ENCODE results near the gene FCRL6. TPM values are rescaled to one million over a fixed set of nuclear protein-coding genes. Genes with fewer than 3 reads are reported as not detected.

Gene FCRL6
- polyA plus RNA-seq, 2 donors: 0.04 to 0.08 TPM

DNA sequence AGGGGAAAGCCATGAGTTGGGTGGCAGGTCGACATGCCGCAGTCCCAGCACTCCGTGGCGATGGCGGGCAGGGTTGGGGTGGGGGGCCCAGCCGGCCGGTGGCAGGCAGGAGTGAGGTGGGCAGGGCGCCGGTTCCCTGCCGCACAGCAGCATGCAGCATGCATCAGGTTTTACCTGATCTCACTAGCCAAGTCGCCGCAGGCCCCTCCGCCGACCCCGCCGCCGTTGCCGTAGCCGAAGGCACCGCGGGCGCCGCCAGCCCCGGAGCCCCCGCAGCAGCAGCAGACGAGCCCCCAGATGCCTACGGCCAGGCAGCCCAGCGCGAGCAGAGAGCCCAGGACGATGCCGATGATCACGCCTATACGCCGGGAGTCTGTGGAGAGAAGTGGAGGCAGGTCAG lies 53.5 kb downstream of the FCRL6 start:
- WGBS, 2 donors: 89% methylated on average over 32 to 34 of the region's 34 CpGs
- H3K4me3 ChIP-seq (ENCODE audit: low read depth in 1 of 2, low read length in 2 of 2): no peak overlapping the region

GRCh38 chr1:159856576-159856975 lies 54.4 kb downstream of the FCRL6 start:
- Histone ChIP-seq H3K4me1 (ENCODE audit: control insufficient read depth in 2 of 2, insufficient read depth in 2 of 2, low read length in 1 of 2) (peaks cover 4 to 28% of the 10 kb centered on the region in 2 donors), H3K36me3 (ENCODE audit: control insufficient read depth in 2 of 2, insufficient read depth in 2 of 2, low read length in 1 of 2) (no peaks in the 10 kb centered on the region), H3K27me3 (ENCODE audit: control insufficient read depth in 1 of 2, insufficient read depth in 2 of 2, low read length in 2 of 2) (no peaks in the 10 kb centered on the region), H3K27ac (ENCODE audit: low read depth in 2 of 2, low read length in 1 of 2) (peak overlapping the region in 1 of 2 donors; percentile 40), H3K9me3 (ENCODE audit: control insufficient read depth in 2 of 2, insufficient read depth in 1 of 2, low read depth in 1 of 2, low read length in 1 of 2) (no peaks in the 10 kb centered on the region), H3K4me3 (ENCODE audit: low read depth in 1 of 2, low read length in 2 of 2) (no peak overlapping the region)
- WGBS, 2 donors: 90 to 97% methylated on average over 1 of the region's 1 CpG

More for the DNA sequence above, 53.5 kb downstream of the FCRL6 start:
- Histone ChIP-seq H3K27ac (ENCODE audit: low read depth in 2 of 2, low read length in 1 of 2) (peak overlapping the region; percentile 61 to 94), H3K36me3 (ENCODE audit: control insufficient read depth in 2 of 2, insufficient read depth in 2 of 2, low read length in 1 of 2) (no peaks in the 10 kb centered on the region), H3K27me3 (ENCODE audit: control insufficient read depth in 1 of 2, insufficient read depth in 2 of 2, low read length in 2 of 2) (no peaks in the 10 kb centered on the region), H3K9me3 (ENCODE audit: control insufficient read depth in 2 of 2, insufficient read depth in 1 of 2, low read depth in 1 of 2, low read length in 1 of 2) (no peaks in the 10 kb centered on the region), H3K4me1 (ENCODE audit: control insufficient read depth in 2 of 2, insufficient read depth in 2 of 2, low read length in 1 of 2) (peaks cover 6 to 19% of the 10 kb centered on the region in 2 donors)

- Histone ChIP-seq H3K4me3 (ENCODE audit: low read depth in 1 of 2, low read length in 2 of 2) (no peak overlapping the region), H3K9me3 (ENCODE audit: control insufficient read depth in 2 of 2, insufficient read depth in 1 of 2, low read depth in 1 of 2, low read length in 1 of 2) (no peaks in the 10 kb centered on the region), H3K4me1 (ENCODE audit: control insufficient read depth in 2 of 2, insufficient read depth in 2 of 2, low read length in 1 of 2) (peaks cover 4 to 29% of the 10 kb centered on the region in 2 donors), H3K36me3 (ENCODE audit: control insufficient read depth in 2 of 2, insufficient read depth in 2 of 2, low read length in 1 of 2) (no peaks in the 10 kb centered on the region), H3K27ac (ENCODE audit: low read depth in 2 of 2, low read length in 1 of 2) (no peak overlapping the region), H3K27me3 (ENCODE audit: control insufficient read depth in 1 of 2, insufficient read depth in 2 of 2, low read length in 2 of 2) (no peaks in the 10 kb centered on the region)
- WGBS, 2 donors: 92 to 95% methylated on average over 6 of the region's 6 CpGs
Observed at GRCh38 chr1:159857889-159858288, 55.7 kb downstream of the FCRL6 start.

- Histone ChIP-seq H3K4me1 (ENCODE audit: control insufficient read depth in 2 of 2, insufficient read depth in 2 of 2, low read length in 1 of 2) (peaks cover 4 to 29% of the 10 kb centered on the region in 2 donors), H3K9me3 (ENCODE audit: control insufficient read depth in 2 of 2, insufficient read depth in 1 of 2, low read depth in 1 of 2, low read length in 1 of 2) (no peaks in the 10 kb centered on the region), H3K27ac (ENCODE audit: low read depth in 2 of 2, low read length in 1 of 2) (peak overlapping the region; percentile 85 to 95), H3K27me3 (ENCODE audit: control insufficient read depth in 1 of 2, insufficient read depth in 2 of 2, low read length in 2 of 2) (no peaks in the 10 kb centered on the region), H3K36me3 (ENCODE audit: control insufficient read depth in 2 of 2, insufficient read depth in 2 of 2, low read length in 1 of 2) (no peaks in the 10 kb centered on the region), H3K4me3 (ENCODE audit: low read depth in 1 of 2, low read length in 2 of 2) (no peak overlapping the region)
- 42 to 55% methylated on average over 7 of the region's 7 CpGs for WGBS, 2 donors
Observed at GRCh38 chr1:159859767-159860322, 57.7 kb downstream of the FCRL6 start.

GRCh38 chr1:159860456-159860855 lies 58.3 kb downstream of the FCRL6 start:
- Histone ChIP-seq H3K4me3 (ENCODE audit: low read depth in 1 of 2, low read length in 2 of 2) (no peak overlapping the region), H3K27ac (ENCODE audit: low read depth in 2 of 2, low read length in 1 of 2) (peak overlapping the region; percentile 85 to 95), H3K9me3 (ENCODE audit: control insufficient read depth in 2 of 2, insufficient read depth in 1 of 2, low read depth in 1 of 2, low read length in 1 of 2) (no peaks in the 10 kb centered on the region), H3K27me3 (ENCODE audit: control insufficient read depth in 1 of 2, insufficient read depth in 2 of 2, low read length in 2 of 2) (no peaks in the 10 kb centered on the region), H3K4me1 (ENCODE audit: control insufficient read depth in 2 of 2, insufficient read depth in 2 of 2, low read length in 1 of 2) (peaks cover 7 to 28% of the 10 kb centered on the region in 2 donors), H3K36me3 (ENCODE audit: control insufficient read depth in 2 of 2, insufficient read depth in 2 of 2, low read length in 1 of 2) (no peaks in the 10 kb centered on the region)
- WGBS, 2 donors: 35 to 49% methylated on average over 3 of the region's 3 CpGs

GRCh38 chr1:159861218-159861617 lies 59.1 kb downstream of the FCRL6 start:
- H3K27ac ChIP-seq (ENCODE audit: low read depth in 2 of 2, low read length in 1 of 2): peak overlapping the region; percentile 85 to 95
- peaks cover 7 to 28% of the 10 kb centered on the region in 2 donors for H3K4me1 ChIP-seq (ENCODE audit: control insufficient read depth in 2 of 2, insufficient read depth in 2 of 2, low read length in 1 of 2)
- no peaks in the 10 kb centered on the region for H3K27me3 ChIP-seq (ENCODE audit: control insufficient read depth in 1 of 2, insufficient read depth in 2 of 2, low read length in 2 of 2)
- 76 to 79% methylated on average over 8 of the region's 8 CpGs for WGBS, 2 donors
- no peak overlapping the region for H3K4me3 ChIP-seq (ENCODE audit: low read depth in 1 of 2, low read length in 2 of 2)
- no peaks in the 10 kb centered on the region for H3K36me3 ChIP-seq (ENCODE audit: control insufficient read depth in 2 of 2, insufficient read depth in 2 of 2, low read length in 1 of 2)
- H3K9me3 ChIP-seq (ENCODE audit: control insufficient read depth in 2 of 2, insufficient read depth in 1 of 2, low read depth in 1 of 2, low read length in 1 of 2): no peaks in the 10 kb centered on the region

DNA sequence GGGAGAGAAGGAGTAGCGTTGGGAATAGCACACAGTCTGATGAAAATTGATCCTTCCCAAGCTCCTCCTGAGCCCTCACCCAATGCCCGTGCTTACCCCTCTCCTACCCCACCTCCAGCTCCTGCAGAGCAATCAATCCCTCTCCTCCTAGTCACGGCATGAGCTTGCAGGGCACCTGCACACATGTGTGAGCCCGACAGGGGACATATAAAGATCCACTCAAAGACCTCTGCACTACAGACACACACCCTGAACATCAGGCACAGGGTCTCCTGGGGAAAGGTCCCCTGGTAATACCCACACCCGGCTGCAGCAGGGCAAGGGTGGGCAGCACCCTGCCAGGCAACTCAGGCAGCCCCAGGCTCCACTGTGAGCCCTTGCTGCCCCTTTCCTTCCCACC lies 59.9 kb downstream of the FCRL6 start:
- no peaks in the 10 kb centered on the region for H3K27me3 ChIP-seq (ENCODE audit: control insufficient read depth in 1 of 2, insufficient read depth in 2 of 2, low read length in 2 of 2)
- WGBS, 2 donors: 84 to 90% methylated on average over 5 of the region's 5 CpGs

GRCh38 chr1:159862557-159862956 lies 60.4 kb downstream of the FCRL6 start, which contains the start of gene VSIG8:
VSIG8 (minus strand) TSS chr1:159862657; CDS start chr1:159862521, 136 bp downstream.
- Histone ChIP-seq H3K4me1 (ENCODE audit: control insufficient read depth in 2 of 2, insufficient read depth in 2 of 2, low read length in 1 of 2) (peaks cover 7 to 31% of the 10 kb centered on the region in 2 donors), H3K36me3 (ENCODE audit: control insufficient read depth in 2 of 2, insufficient read depth in 2 of 2, low read length in 1 of 2) (no peaks in the 10 kb centered on the region), H3K9me3 (ENCODE audit: control insufficient read depth in 2 of 2, insufficient read depth in 1 of 2, low read depth in 1 of 2, low read length in 1 of 2) (no peaks in the 10 kb centered on the region), H3K27me3 (ENCODE audit: control insufficient read depth in 1 of 2, insufficient read depth in 2 of 2, low read length in 2 of 2) (no peaks in the 10 kb centered on the region), H3K4me3 (ENCODE audit: low read depth in 1 of 2, low read length in 2 of 2) (no peak within 1 kb of the TSS), H3K27ac (ENCODE audit: low read depth in 2 of 2, low read length in 1 of 2) (no peak within 1 kb of the TSS)
- 72 to 79% methylated on average over 4 of the region's 4 CpGs for WGBS, 2 donors

More for the DNA sequence above, 59.9 kb downstream of the FCRL6 start:
- Histone ChIP-seq H3K4me1 (ENCODE audit: control insufficient read depth in 2 of 2, insufficient read depth in 2 of 2, low read length in 1 of 2) (peaks cover 7 to 31% of the 10 kb centered on the region in 2 donors), H3K4me3 (ENCODE audit: low read depth in 1 of 2, low read length in 2 of 2) (no peak overlapping the region), H3K27ac (ENCODE audit: low read depth in 2 of 2, low read length in 1 of 2) (no peak overlapping the region), H3K9me3 (ENCODE audit: control insufficient read depth in 2 of 2, insufficient read depth in 1 of 2, low read depth in 1 of 2, low read length in 1 of 2) (no peaks in the 10 kb centered on the region), H3K36me3 (ENCODE audit: control insufficient read depth in 2 of 2, insufficient read depth in 2 of 2, low read length in 1 of 2) (no peaks in the 10 kb centered on the region)

DNA sequence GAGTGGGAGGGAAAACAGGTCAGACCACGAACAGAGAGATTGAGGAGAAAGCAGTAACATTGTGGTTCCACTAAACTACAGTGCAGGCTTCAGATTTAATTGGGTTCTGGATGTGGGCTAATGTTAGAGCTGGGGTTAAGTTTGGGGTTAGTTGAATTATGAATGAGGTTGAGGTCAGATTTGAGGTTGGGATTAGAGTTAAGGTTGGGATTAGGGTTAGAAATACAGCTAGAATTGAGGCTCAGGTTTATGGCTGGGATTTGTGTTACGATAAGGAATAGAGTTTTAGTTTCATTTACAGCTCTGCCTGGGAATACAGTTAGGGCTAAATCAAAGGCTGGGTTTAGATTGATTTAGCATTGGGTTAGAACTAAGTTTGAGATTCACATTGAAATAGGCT lies 62.1 kb downstream of the FCRL6 start:
- peaks cover 7 to 31% of the 10 kb centered on the region in 2 donors for H3K4me1 ChIP-seq (ENCODE audit: control insufficient read depth in 2 of 2, insufficient read depth in 2 of 2, low read length in 1 of 2)
- no peak overlapping the region for H3K4me3 ChIP-seq (ENCODE audit: low read depth in 1 of 2, low read length in 2 of 2)
- no peaks in the 10 kb centered on the region for H3K36me3 ChIP-seq (ENCODE audit: control insufficient read depth in 2 of 2, insufficient read depth in 2 of 2, low read length in 1 of 2)
- H3K27me3 ChIP-seq (ENCODE audit: control insufficient read depth in 1 of 2, insufficient read depth in 2 of 2, low read length in 2 of 2): no peaks in the 10 kb centered on the region
- no peak overlapping the region for H3K27ac ChIP-seq (ENCODE audit: low read depth in 2 of 2, low read length in 1 of 2)
- H3K9me3 ChIP-seq (ENCODE audit: control insufficient read depth in 2 of 2, insufficient read depth in 1 of 2, low read depth in 1 of 2, low read length in 1 of 2): no peaks in the 10 kb centered on the region
- 84 to 90% methylated on average over 2 of the region's 2 CpGs for WGBS, 2 donors
